Parathyroid adenoma (tissue), 2 donors: ENCODE data around the gene CELF6.

Experiments used
- H2AFZ ChIP-seq: fragments of 300-600 bp; sonication (generic); one replicate; pipeline ENCODE4 v1.7.0; 2017; ENCODE audit warnings: antibody characterized with exemption, mild to moderate bottlenecking
- H3K27ac ChIP-seq: fragments of 300-600 bp; sonication (generic); one replicate; pipeline ENCODE4 v1.7.0; 2017
- H3K27me3 ChIP-seq: fragments of 300-600 bp; sonication (generic); one replicate; pipeline ENCODE4 v1.7.0; 2017; ENCODE audit warnings: low read length; ENCODE audit not compliant: control insufficient read depth, insufficient read depth
- H3K36me3 ChIP-seq: fragments of 300-600 bp; sonication (generic); one replicate; pipeline ENCODE4 v1.7.0; 2017; ENCODE audit warnings: low read length; ENCODE audit not compliant: control insufficient read depth, insufficient read depth
- H3K4me1 ChIP-seq: fragments of 300-600 bp; sonication (generic); one replicate; pipeline ENCODE4 v1.7.0; 2017; ENCODE audit warnings: control low read depth
- H3K4me2 ChIP-seq: fragments of 300-600 bp; sonication (generic); one replicate; pipeline ENCODE4 v1.7.0; 2017; ENCODE audit warnings: low read length
- H3K4me3 ChIP-seq: fragments of 300-600 bp; sonication (generic); one replicate; pipeline ENCODE4 v1.7.0; 2017; ENCODE audit warnings: low read depth, low read length
- H3K79me2 ChIP-seq: fragments of 300-600 bp; sonication (generic); one replicate; pipeline ENCODE4 v1.7.0; 2017; ENCODE audit warnings: control low read depth
- H3K9ac ChIP-seq: fragments of 300-600 bp; sonication (generic); one replicate; pipeline ENCODE4 v1.7.0; 2017; ENCODE audit warnings: mild to moderate bottlenecking
- H3K9me3 ChIP-seq: fragments of 300-600 bp; sonication (generic); one replicate; pipeline ENCODE4 v1.7.0; 2017; ENCODE audit warnings: low read length; ENCODE audit not compliant: control insufficient read depth
- TF ChIP-seq, protein P1 (sequence below): fragments of 300-600 bp; sonication (generic); IDR thresholded peaks from one replicate; pipeline ENCODE4 v1.7.0; 2017; ENCODE audit warnings: antibody characterized with exemption, mild to moderate bottlenecking
- donor health status: primary hyperparathyroidism.

Gene CELF6

DNA sequence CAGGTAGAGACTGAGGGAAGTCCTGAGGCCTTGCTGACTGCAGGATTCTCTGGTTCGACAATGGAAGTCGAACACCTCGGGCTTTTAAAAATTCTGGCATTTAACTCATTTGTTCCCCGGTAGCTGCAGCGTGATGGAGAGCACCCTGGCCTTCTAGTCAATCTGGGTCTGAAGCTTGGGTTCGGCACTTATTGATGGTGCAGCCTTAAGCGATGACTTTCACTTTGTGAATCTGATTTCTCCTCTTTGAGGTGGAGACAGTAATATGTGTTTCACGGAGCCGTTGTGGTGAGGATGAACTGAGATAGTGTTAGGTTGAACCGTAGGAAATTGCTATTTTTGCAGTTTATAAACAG, 47.0 kb downstream of the CELF6 start:
- peaks cover 2% of the 10 kb centered on the region for H3K4me1 ChIP-seq
- no peak overlapping the region for H3K9ac ChIP-seq
- peak overlapping the region; percentile 84 for H2AFZ ChIP-seq
- peak overlapping the region; percentile 36 for H3K27ac ChIP-seq
- peak overlapping the region; percentile 58 for H3K4me2 ChIP-seq
- no peaks in the 10 kb centered on the region for H3K27me3 ChIP-seq
- H3K79me2 ChIP-seq: no peaks in the 10 kb centered on the region
- no peaks in the 10 kb centered on the region for H3K9me3 ChIP-seq
- H3K36me3 ChIP-seq: no peaks in the 10 kb centered on the region
- H3K4me3 ChIP-seq: peak overlapping the region; percentile 55
- TF ChIP-seq, protein P1, sequence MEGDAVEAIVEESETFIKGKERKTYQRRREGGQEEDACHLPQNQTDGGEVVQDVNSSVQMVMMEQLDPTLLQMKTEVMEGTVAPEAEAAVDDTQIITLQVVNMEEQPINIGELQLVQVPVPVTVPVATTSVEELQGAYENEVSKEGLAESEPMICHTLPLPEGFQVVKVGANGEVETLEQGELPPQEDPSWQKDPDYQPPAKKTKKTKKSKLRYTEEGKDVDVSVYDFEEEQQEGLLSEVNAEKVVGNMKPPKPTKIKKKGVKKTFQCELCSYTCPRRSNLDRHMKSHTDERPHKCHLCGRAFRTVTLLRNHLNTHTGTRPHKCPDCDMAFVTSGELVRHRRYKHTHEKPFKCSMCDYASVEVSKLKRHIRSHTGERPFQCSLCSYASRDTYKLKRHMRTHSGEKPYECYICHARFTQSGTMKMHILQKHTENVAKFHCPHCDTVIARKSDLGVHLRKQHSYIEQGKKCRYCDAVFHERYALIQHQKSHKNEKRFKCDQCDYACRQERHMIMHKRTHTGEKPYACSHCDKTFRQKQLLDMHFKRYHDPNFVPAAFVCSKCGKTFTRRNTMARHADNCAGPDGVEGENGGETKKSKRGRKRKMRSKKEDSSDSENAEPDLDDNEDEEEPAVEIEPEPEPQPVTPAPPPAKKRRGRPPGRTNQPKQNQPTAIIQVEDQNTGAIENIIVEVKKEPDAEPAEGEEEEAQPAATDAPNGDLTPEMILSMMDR: no peak

DNA sequence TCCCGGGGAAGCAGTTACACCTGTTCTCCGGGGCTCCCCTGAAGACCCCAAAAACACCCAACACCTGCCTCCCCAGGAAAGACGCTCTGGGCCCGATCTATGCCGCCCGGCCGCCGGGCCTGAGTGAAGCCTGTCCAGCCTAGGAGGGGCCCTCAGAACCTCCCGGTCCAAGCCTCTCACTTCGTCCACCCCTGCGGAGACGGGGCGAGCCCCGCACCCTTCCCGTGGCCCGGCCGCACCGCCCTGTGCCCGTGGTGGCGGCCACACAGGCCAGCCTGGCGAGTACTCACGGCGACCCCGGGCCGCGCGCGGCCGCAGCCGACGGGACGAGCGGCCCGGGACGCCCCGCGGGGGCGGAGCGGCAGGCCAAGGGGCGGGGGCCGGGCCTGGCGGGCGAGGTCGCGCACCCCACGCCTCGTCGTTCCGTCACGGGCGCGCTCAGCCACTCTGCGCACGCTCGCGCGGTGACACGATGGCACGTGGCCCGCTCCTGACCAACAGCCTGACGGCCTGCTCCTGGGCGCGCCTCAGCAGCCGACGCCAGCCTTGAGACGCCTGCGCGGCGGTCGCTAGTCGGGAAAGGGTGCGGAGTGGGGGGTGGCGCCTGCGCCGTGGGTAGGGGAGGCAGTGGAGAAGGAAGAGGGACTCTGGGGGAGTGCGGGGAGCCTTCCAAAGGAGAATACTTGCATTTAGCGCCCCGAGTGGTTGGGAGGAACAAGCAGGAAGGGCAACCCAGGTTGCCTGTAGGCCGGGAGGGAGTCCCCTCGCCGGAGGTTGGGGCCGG, 47.6 kb downstream of the CELF6 start, which contains the start of gene PARP6:
Gene PARP6 (minus strand): TSS at position 342 of the 784 bp plus-strand sequence. CDS start 5,077 bp downstream, outside the sequence.
- TF ChIP-seq, protein P1: peak; percentile 37
- H3K36me3 ChIP-seq: no peaks in the 10 kb centered on the region
- H3K4me2 ChIP-seq: peak within 1 kb of the TSS; percentile 68
- H3K9ac ChIP-seq: no peak within 1 kb of the TSS
- peak within 1 kb of the TSS; percentile 55 for H3K4me3 ChIP-seq
- peaks cover 2% of the 10 kb centered on the region for H3K4me1 ChIP-seq
- no peaks in the 10 kb centered on the region for H3K27me3 ChIP-seq
- no peaks in the 10 kb centered on the region for H3K79me2 ChIP-seq
- no peaks in the 10 kb centered on the region for H3K9me3 ChIP-seq
- peak within 1 kb of the TSS; percentile 44 for H3K27ac ChIP-seq
- H2AFZ ChIP-seq: peak within 1 kb of the TSS; percentile 84

DNA sequence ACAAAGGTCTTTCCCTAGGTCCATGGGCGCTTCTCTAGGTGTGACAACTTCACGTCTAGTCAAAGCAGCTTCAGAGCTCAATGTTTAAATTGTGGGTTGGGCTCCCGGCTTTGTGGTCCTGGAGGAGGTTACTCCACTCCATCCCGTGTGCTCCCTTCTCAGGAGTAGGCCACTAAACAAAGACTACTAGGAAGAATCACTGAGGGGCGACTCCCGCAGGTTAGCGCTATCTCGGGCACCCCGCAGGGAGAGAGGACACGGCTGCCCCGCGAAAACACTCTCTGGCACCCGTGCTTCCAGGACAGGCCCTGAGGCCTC, 48.1 kb downstream of the CELF6 start:
- Histone ChIP-seq H3K79me2 (no peaks in the 10 kb centered on the region), H3K27me3 (no peaks in the 10 kb centered on the region), H3K36me3 (no peaks in the 10 kb centered on the region), H3K4me1 (peaks cover 2% of the 10 kb centered on the region), H3K9me3 (no peaks in the 10 kb centered on the region), H3K9ac (no peak overlapping the region), H3K27ac (peak overlapping the region; percentile 44), H2AFZ (peak overlapping the region; percentile 82), H3K4me2 (peak overlapping the region; percentile 68), H3K4me3 (peak overlapping the region; percentile 49)
- TF ChIP-seq, protein P1: no peak

DNA sequence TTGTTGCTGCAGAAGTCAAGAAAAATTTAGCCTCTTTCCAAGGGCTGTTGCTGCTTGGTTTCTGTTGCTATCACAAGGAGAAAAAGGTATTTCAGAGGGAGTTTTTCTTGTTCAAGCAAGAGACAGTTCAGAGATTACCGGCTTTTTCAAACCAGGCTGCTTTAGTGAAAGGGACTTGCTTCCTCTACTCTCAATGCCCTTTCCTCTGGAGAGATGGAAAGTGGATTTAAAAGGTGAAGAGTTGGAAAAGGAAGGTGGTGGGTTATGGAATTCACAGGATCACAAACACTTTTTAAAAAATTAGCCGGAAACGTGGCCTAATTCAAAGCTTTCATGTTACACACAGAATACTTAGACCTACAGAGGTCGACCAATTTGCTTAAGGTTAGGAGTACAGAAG, 48.7 kb downstream of the CELF6 start:
- H3K4me2 ChIP-seq: peak overlapping the region; percentile 68
- H3K4me1 ChIP-seq: peaks cover 2% of the 10 kb centered on the region
- no peaks in the 10 kb centered on the region for H3K9me3 ChIP-seq
- H3K27ac ChIP-seq: no peak overlapping the region
- H3K36me3 ChIP-seq: no peaks in the 10 kb centered on the region
- no peaks in the 10 kb centered on the region for H3K27me3 ChIP-seq
- H3K9ac ChIP-seq: no peak overlapping the region
- TF ChIP-seq, protein P1: no peak
- no peaks in the 10 kb centered on the region for H3K79me2 ChIP-seq
- no peak overlapping the region for H2AFZ ChIP-seq
- peak overlapping the region; percentile 49 for H3K4me3 ChIP-seq

DNA sequence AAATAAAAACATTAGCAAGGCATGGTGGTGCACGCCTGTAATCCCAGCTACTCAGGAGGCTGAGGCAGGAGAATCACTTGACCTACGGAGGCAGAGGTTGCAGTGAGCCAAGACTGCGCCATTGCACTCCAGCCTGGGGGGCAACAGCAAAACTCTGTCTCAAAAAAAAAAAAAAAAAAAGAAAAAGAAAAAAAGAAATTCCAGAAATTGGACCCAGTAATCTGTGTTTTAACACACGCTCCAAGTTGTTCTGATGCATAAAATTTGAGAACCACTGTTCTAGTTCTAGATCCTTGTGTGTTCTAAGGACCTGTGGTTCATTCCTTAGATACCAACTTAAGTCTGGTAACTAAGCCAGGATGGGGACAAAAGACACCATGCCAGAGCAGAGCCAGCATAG, 50.2 kb downstream of the CELF6 start:
- H3K27me3 ChIP-seq: no peaks in the 10 kb centered on the region
- H3K4me3 ChIP-seq: no peak overlapping the region
- H3K79me2 ChIP-seq: no peaks in the 10 kb centered on the region
- H2AFZ ChIP-seq: no peak overlapping the region
- no peaks in the 10 kb centered on the region for H3K9me3 ChIP-seq
- H3K27ac ChIP-seq: no peak overlapping the region
- TF ChIP-seq, protein P1: no peak
- no peak overlapping the region for H3K4me2 ChIP-seq
- no peak overlapping the region for H3K9ac ChIP-seq
- H3K36me3 ChIP-seq: no peaks in the 10 kb centered on the region
- H3K4me1 ChIP-seq: peaks cover 2% of the 10 kb centered on the region
